Epithelial cell of proximal tubule (primary cell): ENCODE data around the gene PSMB11. TPM values are rescaled to one million over a fixed set of nuclear protein-coding genes. Genes with fewer than 3 reads are reported as not detected.

Source experiments
- DNase-seq: peaks from one replicate; pipeline ENCODE4 v3.0.0-alpha.2; 2011; ENCODE audit warnings: low read depth
- H3K4me3 ChIP-seq: 2 replicates; pipeline ENCODE4 v1.5.1; 2011; ENCODE audit warnings: low read depth, mild to moderate bottlenecking, low read length
- CTCF ChIP-seq: conservative IDR thresholded peaks from 2 replicates; pipeline ENCODE4 v1.5.1; 2012; ENCODE audit warnings: low read depth, mild to moderate bottlenecking, low read length
- total RNA-seq: library from RNA; depleted of rRNA; stranded (reverse); fragments of >200 nt; gene quantifications from 2 replicates; pipeline ENCODE4 v1.2.3, GENCODE V29; 2015

PSMB11 gene
- total RNA-seq, 1 donor from 2014 or later = not detected

- no peak for TF ChIP-seq CTCF
- no peak overlapping the region for H3K4me3 ChIP-seq
- DNase-seq = no peak
These were observed 23.9 kb upstream of the PSMB11 start for GRCh38 chr14:23018107-23018506.

DNA sequence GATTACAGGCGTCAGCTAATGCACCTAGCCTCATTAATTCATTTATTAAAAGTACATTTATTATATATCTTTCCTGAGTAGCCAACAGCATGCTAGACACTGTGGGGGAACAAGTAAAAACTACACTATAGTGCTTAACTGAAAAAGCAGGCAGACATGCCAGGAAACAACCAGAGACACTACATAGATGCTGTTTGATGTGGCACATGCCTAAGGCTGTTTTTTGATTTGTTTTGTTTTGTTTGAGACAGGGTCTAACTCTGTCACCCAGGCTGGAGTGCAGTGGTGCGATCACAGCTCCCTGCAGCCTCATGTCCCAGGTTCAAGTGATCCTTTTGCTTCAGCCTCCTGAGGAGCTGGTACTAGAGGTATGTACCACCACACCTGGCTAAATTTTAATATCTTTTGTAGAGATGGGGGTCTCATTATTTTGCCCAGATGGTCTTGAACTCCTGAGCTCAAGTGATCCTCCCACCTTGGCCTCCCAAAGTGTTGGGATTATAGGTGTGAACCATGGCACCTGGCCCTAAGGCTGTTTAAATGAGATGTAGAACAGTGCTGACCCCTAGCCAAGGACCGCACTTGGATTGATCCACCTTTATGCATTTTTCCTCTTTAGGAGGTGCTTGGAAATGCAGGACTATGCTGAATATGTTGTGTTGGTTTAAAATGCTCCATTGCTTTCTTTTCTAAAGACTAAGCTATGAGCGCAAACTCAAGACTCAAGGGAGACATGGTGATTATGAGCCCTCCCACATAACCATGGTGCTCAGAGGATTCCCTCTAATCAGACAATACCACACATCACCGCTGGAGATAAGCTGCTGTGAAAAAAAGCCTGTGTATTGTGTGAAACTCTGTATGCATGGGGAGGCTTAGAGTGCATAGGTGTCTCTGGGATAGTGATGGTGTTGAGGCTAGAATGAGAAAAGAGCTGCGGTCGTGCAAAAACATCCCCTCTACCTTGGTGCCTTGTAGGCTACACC, 21.6 kb upstream of the PSMB11 start:
- no peak for TF ChIP-seq CTCF
- no peak overlapping the region for H3K4me3 ChIP-seq
- DNase-seq = no peak

- no peak for TF ChIP-seq CTCF
- no peak overlapping the region for H3K4me3 ChIP-seq
- DNase-seq = no peak
These were observed 20.6 kb upstream of the PSMB11 start for GRCh38 chr14:23021434-23021833.

DNA sequence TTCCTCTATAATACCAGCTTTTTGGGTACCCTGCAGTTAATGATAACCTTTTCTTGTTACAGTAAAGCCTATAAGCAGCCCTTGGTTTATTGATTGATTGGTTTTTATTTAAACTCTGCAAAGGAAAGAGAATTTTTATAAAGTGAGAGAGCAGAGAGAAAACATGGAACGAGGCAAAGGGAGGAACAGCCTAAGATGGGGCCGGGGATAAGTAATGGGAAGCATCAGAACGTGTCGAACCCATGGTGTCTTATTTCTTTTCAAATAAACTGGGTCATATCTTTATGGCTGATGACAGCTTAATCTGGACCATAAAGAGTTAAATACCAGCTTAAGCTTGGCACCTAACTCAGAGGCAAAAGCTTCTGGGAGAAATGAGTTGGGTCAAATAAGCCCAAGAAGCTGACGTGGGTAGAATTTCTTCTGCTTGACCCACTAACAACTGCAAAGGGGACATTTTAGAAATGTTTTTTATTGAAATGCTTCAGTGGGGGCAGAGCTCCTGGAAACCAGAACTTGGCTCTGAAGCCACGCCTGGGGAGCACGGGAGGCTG, 20.0 kb upstream of the PSMB11 start:
- TF ChIP-seq CTCF = no peak
- no peak for DNase-seq
- H3K4me3 ChIP-seq = no peak overlapping the region

DNA sequence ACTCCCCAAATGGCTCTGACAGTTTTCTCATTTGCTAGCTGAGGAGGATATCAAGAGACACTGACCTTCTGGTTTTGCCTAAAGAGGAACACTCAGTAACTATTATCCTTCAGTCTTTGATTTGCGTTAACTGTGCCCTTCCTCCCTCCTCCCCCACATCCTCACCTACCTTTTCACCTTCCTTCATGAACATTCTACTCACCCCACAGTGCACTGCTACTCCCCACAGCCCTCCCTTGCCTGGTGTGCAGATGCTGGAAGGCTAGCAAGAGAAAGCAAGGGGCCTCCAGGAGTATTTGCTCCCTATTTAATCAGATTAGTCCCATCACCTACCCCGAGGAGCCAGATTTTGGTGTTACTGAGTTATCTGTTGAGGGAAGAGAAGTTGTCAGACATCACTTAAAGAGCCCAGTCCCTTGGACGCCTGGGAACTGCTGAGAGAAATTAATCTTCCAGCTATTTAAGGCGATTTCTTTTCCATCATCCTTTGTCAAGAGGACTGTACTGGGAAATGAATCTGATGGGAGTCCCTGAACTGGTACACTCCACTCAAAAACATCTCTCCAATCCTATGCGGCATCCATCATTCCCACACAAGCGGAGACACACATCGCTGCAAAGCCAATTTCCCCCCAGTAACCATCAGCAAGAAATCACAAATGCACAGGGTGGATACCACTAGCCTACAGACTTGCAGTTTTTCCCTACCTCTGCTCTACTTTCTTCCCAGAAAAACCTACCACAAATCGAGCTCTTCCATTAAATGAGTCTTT, 18.8 kb upstream of the PSMB11 start:
- TF ChIP-seq CTCF = no peak
- no peak overlapping the region for H3K4me3 ChIP-seq
- no peak for DNase-seq

- no peak for TF ChIP-seq CTCF
- no peak for DNase-seq
- no peak overlapping the region for H3K4me3 ChIP-seq
These were observed 18.2 kb upstream of the PSMB11 start for GRCh38 chr14:23023795-23024152.
